Neutrophil (primary cell): ENCODE results near the gene ADAMTS4.
A peak's percentile ranks its signal among the peaks of the same experiment; 100 is the strongest.

Experiments
- H3K27ac ChIP-seq: fragments of 200-600 bp; sonication (generic); 2 replicates; pipeline ENCODE4 v1.5.1; 2016; ENCODE audit warnings: mild to moderate bottlenecking, moderate library complexity
- H3K27me3 ChIP-seq: fragments of 200-600 bp; sonication (generic); 2 replicates; pipeline ENCODE4 v1.6.0; 2016; ENCODE audit warnings: mild to moderate bottlenecking
- H3K36me3 ChIP-seq: fragments of 200-600 bp; sonication (generic); 2 replicates; pipeline ENCODE4 v1.5.1; 2017
- H3K4me1 ChIP-seq, 2 experiments: fragments of 200-600 bp in 1 of 2; sonication (generic) in 1 of 2; 1 replicate in 1 of 2; 2 replicates in 1 of 2; pipeline versions ENCODE4 v1.5.1 to v1.6.1; 2013 to 2016; ENCODE audit warnings: low read depth in 1 of 2, low read length in 1 of 2, mild to moderate bottlenecking in 1 of 2, moderate library complexity in 1 of 2; ENCODE audit not compliant: control insufficient read depth in 1 of 2, insufficient read depth in 1 of 2
- H3K4me3 ChIP-seq, 2 experiments: fragments of 200-600 bp in 1 of 2; sonication (generic) in 1 of 2; 1 replicate in 1 of 2; 2 replicates in 1 of 2; pipeline ENCODE4 v1.5.1; 2013 to 2016; ENCODE audit warnings: low read depth in 1 of 2, low read length in 1 of 2, mild to moderate bottlenecking in 1 of 2, moderate library complexity in 1 of 2
- H3K9me3 ChIP-seq: fragments of 200-600 bp; sonication (generic); 2 replicates; pipeline ENCODE4 v1.5.1; 2016
- TF ChIP-seq, protein P1 (sequence below): fragments of 200-600 bp; sonication (generic); IDR thresholded peaks from 2 replicates; pipeline ENCODE4 v1.5.1; 2016; ENCODE audit warnings: antibody characterized with exemption

Gene ADAMTS4

DNA sequence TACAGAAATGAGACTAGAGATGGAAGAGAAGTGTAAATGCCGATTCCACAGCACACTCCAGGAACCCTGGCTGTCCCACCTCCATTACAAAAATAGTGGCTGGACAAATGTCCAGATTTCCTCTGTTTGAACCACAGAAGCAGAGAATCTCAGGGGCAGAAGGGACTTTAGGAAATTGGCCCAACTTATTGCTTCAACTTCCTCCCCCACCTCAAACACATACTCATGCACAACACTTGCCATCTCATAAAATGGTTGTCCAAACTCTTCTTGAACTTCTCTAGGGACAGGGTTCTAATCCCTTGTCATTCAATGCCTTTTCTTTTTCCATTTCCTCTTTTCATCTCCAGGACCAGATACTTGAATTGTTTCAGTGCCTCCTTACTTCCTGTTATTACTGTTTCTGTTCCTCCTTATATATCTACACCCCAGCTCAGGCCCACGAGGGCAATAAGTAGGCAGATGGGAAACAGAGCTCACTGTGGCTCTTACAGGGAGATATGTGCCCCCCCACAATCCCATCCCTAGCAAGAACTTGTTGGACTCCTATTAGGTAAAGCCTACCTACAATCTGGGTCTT, 13.0 kb downstream of the ADAMTS4 start:
- Histone ChIP-seq H3K4me1 (peaks cover 24 to 28% of the 10 kb centered on the region in 2 experiments), H3K27me3 (no peaks in the 10 kb centered on the region), H3K4me3 (peak overlapping the region in 1 of 2 experiments; percentile 31), H3K27ac (peak overlapping the region; percentile 89), H3K9me3 (no peaks in the 10 kb centered on the region), H3K36me3 (no peaks in the 10 kb centered on the region)
- TF ChIP-seq, protein P1, sequence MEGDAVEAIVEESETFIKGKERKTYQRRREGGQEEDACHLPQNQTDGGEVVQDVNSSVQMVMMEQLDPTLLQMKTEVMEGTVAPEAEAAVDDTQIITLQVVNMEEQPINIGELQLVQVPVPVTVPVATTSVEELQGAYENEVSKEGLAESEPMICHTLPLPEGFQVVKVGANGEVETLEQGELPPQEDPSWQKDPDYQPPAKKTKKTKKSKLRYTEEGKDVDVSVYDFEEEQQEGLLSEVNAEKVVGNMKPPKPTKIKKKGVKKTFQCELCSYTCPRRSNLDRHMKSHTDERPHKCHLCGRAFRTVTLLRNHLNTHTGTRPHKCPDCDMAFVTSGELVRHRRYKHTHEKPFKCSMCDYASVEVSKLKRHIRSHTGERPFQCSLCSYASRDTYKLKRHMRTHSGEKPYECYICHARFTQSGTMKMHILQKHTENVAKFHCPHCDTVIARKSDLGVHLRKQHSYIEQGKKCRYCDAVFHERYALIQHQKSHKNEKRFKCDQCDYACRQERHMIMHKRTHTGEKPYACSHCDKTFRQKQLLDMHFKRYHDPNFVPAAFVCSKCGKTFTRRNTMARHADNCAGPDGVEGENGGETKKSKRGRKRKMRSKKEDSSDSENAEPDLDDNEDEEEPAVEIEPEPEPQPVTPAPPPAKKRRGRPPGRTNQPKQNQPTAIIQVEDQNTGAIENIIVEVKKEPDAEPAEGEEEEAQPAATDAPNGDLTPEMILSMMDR = no peak

DNA sequence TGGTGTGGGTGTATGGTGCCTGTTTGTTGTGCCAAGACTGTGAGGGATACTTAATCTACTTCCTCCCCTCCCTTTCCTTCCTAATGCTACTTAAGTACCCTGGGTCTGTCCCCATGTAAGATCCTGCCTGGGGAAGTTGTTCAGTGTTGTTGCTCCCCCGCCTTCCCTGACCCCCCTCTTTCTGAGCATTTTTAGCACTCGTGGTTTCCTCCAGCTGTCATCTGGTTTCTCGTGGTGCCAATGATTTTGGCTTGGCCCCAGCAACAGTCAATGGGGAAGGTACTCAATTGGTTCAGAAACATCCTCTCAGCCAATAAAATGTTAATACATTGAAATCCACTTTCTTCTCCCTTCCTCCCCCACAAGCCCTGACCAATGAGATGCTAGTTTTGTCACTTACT, 13.6 kb downstream of the ADAMTS4 start:
- TF ChIP-seq, protein P1 = no peak
- Histone ChIP-seq H3K4me1 (peaks cover 24 to 28% of the 10 kb centered on the region in 2 experiments), H3K9me3 (no peaks in the 10 kb centered on the region), H3K27me3 (no peaks in the 10 kb centered on the region), H3K4me3 (peak overlapping the region in 1 of 2 experiments; percentile 31), H3K36me3 (no peaks in the 10 kb centered on the region), H3K27ac (peak overlapping the region; percentile 89)

DNA sequence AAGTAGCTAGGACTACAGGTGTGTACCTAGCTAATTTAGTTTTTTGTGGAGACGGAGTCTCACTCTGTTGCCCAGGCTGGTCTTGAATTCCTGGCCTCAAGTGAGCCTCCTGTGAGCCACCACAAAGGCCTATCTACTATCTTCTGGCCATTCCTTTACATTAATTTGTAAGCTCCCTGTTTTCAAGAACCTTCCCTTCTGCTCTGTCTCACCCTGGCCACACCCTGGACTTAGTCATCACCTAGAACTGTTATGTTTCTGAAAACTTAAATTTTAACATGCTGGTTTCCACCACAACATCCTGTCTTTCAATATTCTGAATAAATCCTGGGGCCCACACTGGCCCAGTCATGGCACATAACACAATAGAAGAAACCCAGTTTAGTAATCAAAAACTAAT, 16.6 kb downstream of the ADAMTS4 start:
- no peak overlapping the region for H3K27ac ChIP-seq
- H3K4me3 ChIP-seq = no peak overlapping the region
- peaks cover 33 to 35% of the 10 kb centered on the region in 2 experiments for H3K4me1 ChIP-seq
- no peaks in the 10 kb centered on the region for H3K36me3 ChIP-seq
- TF ChIP-seq, protein P1 = no peak
- no peaks in the 10 kb centered on the region for H3K27me3 ChIP-seq
- no peaks in the 10 kb centered on the region for H3K9me3 ChIP-seq

DNA sequence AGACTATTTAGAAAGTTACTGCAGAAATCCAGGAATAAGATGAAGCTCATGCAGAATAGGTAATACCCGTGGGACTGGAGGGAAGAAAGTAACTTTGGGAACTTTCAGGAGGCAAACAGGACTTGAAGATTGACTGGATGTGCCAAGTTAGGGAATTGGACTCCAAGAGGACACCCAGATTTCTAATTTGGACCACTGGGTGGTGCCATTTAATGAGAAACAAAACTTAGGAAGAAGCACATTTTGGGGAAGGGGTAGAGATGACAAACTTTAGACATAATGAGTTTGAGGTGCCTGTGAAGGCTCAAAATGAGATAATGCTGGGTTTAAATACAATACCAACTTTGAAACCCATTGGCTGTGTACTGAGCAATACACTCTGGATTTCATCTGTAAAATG, 18.2 kb downstream of the ADAMTS4 start:
- Histone ChIP-seq H3K9me3 (no peaks in the 10 kb centered on the region), H3K4me3 (no peak overlapping the region), H3K36me3 (no peaks in the 10 kb centered on the region), H3K27me3 (no peaks in the 10 kb centered on the region), H3K27ac (no peak overlapping the region), H3K4me1 (peaks cover 35 to 36% of the 10 kb centered on the region in 2 experiments)
- TF ChIP-seq, protein P1 = no peak

DNA sequence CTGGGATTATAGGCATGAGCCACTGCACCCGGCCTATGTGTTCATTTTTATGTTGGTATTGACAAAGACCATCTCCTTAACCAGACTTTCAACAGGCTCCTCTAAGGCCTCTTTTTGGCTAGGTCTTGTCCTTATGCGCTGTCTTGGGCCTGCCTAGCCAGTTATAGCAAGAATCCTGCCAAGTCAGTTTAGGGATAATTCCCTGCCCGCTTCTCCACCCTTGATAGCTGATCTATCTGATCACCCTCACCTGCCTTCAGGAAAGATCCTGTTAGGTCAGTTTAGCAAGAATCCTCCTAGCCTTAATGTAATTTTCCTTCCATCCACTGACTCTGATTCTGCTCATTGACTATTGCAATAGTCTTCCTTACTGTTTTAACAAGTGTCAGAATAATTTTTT, 19.2 kb downstream of the ADAMTS4 start:
- Histone ChIP-seq H3K36me3 (peaks cover 4% of the 10 kb centered on the region), H3K27ac (no peak overlapping the region)

More for the DNA sequence above, 19.2 kb downstream of the ADAMTS4 start:
- Histone ChIP-seq H3K9me3 (no peaks in the 10 kb centered on the region), H3K4me3 (no peak overlapping the region), H3K4me1 (peaks cover 26 to 27% of the 10 kb centered on the region in 2 experiments), H3K27me3 (no peaks in the 10 kb centered on the region)
- TF ChIP-seq, protein P1 = no peak
